ENCODE results near the gene IGF2BP2. TPM values are rescaled to one million over a fixed set of nuclear protein-coding genes. Genes with fewer than 3 reads are reported as not detected.

IGF2BP2 gene
- total RNA-seq, 1 donor from 2014 or later, result 118 TPM

GRCh38 chr3:185851959-185852358, 27.1 kb upstream of the IGF2BP2 start:
- Mint-ChIP-seq H3K27ac (ENCODE audit: unreplicated experiment) (no peak overlapping the region), H3K4me1 (ENCODE audit: low read depth, unreplicated experiment) (no peaks in the 10 kb centered on the region), H3K9me3 (ENCODE audit: unreplicated experiment) (peaks cover 2% of the 10 kb centered on the region), H3K36me3 (ENCODE audit: unreplicated experiment) (peaks cover 4% of the 10 kb centered on the region), H3K27me3 (ENCODE audit: unreplicated experiment) (no peaks in the 10 kb centered on the region), H3K4me3 (ENCODE audit: unreplicated experiment) (no peak overlapping the region)
- no peak for TF ChIP-seq CTCF (IDR thresholded peaks at IDR 0.05; ENCODE audit: partially characterized antibody, unreplicated experiment)
- DNase-seq, result no peak

DNA sequence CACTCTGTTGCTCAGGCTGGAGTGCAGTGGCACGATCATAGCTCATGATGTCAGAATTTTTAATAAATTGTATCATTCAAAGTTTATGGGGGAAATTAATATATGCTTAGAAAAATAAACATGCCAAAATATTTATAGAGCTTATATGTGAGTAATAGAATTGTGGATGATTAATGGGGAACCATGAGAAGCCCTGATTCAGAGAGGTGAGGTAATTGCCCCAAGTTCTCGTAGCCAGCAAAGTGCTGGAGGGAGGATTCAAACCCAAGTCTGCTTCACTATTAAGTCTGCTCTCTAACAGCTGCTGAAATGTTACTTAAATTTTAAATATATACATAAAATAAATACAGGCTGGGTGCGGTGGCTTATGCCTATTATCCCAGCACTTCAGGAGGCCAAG, 26.2 kb upstream of the IGF2BP2 start:
- Mint-ChIP-seq H3K4me3 (ENCODE audit: unreplicated experiment) (no peak overlapping the region), H3K36me3 (ENCODE audit: unreplicated experiment) (peaks cover 2% of the 10 kb centered on the region), H3K9me3 (ENCODE audit: unreplicated experiment) (no peaks in the 10 kb centered on the region), H3K4me1 (ENCODE audit: low read depth, unreplicated experiment) (no peaks in the 10 kb centered on the region), H3K27me3 (ENCODE audit: unreplicated experiment) (no peaks in the 10 kb centered on the region), H3K27ac (ENCODE audit: unreplicated experiment) (no peak overlapping the region)
- no peak for TF ChIP-seq CTCF (IDR thresholded peaks at IDR 0.05; ENCODE audit: partially characterized antibody, unreplicated experiment)
- DNase-seq, result no peak

GRCh38 chr3:185847506-185847905, 22.7 kb upstream of the IGF2BP2 start:
- H3K36me3 Mint-ChIP-seq (ENCODE audit: unreplicated experiment), result no peaks in the 10 kb centered on the region

GRCh38 chr3:185846037-185846436, 21.2 kb upstream of the IGF2BP2 start:
- no peak overlapping the region for H3K4me3 Mint-ChIP-seq (ENCODE audit: unreplicated experiment)
- no peak for TF ChIP-seq CTCF (IDR thresholded peaks at IDR 0.05; ENCODE audit: partially characterized antibody, unreplicated experiment)

More at GRCh38 chr3:185847506-185847905, 22.7 kb upstream of the IGF2BP2 start:
- Mint-ChIP-seq H3K27me3 (ENCODE audit: unreplicated experiment) (no peaks in the 10 kb centered on the region), H3K4me1 (ENCODE audit: low read depth, unreplicated experiment) (no peaks in the 10 kb centered on the region), H3K9me3 (ENCODE audit: unreplicated experiment) (no peaks in the 10 kb centered on the region), H3K27ac (ENCODE audit: unreplicated experiment) (no peak overlapping the region), H3K4me3 (ENCODE audit: unreplicated experiment) (no peak overlapping the region)
- DNase-seq, result no peak
- no peak for TF ChIP-seq CTCF (IDR thresholded peaks at IDR 0.05; ENCODE audit: partially characterized antibody, unreplicated experiment)

GRCh38 chr3:185844051-185844450, 19.2 kb upstream of the IGF2BP2 start:
- H3K27ac Mint-ChIP-seq (ENCODE audit: unreplicated experiment), result no peak overlapping the region
- H3K9me3 Mint-ChIP-seq (ENCODE audit: unreplicated experiment), result no peaks in the 10 kb centered on the region
- no peaks in the 10 kb centered on the region for H3K36me3 Mint-ChIP-seq (ENCODE audit: unreplicated experiment)
- H3K4me1 Mint-ChIP-seq (ENCODE audit: low read depth, unreplicated experiment), result no peaks in the 10 kb centered on the region
- DNase-seq, result no peak
- H3K27me3 Mint-ChIP-seq (ENCODE audit: unreplicated experiment), result no peaks in the 10 kb centered on the region
- no peak overlapping the region for H3K4me3 Mint-ChIP-seq (ENCODE audit: unreplicated experiment)
- TF ChIP-seq CTCF (IDR thresholded peaks at IDR 0.05; ENCODE audit: partially characterized antibody, unreplicated experiment), result no peak

More at GRCh38 chr3:185846037-185846436, 21.2 kb upstream of the IGF2BP2 start:
- H3K36me3 Mint-ChIP-seq (ENCODE audit: unreplicated experiment), result no peaks in the 10 kb centered on the region
- no peak overlapping the region for H3K27ac Mint-ChIP-seq (ENCODE audit: unreplicated experiment)
- H3K4me1 Mint-ChIP-seq (ENCODE audit: low read depth, unreplicated experiment), result no peaks in the 10 kb centered on the region
- H3K27me3 Mint-ChIP-seq (ENCODE audit: unreplicated experiment), result no peaks in the 10 kb centered on the region
- no peak for DNase-seq
- no peaks in the 10 kb centered on the region for H3K9me3 Mint-ChIP-seq (ENCODE audit: unreplicated experiment)
